SK-N-SH (cell line): Measurements from ENCODE around the gene C5orf24. TPM values are rescaled to one million over a fixed set of nuclear protein-coding genes. Genes with fewer than 3 reads are reported as not detected.

ENCODE experiments used
- CTCF ChIA-PET: fragments of 300-600, 350-600 bp; formaldehyde crosslinking; extraction: SDS; loops from one replicate; lab custom pipeline; 2021; lab: Yijun Ruan, JAX
- POLR2A ChIA-PET: fragments of 350-600 bp; sonication (Branson Sonifier 250); formaldehyde crosslinking; extraction: SDS; loops from one replicate; lab custom pipeline; 2020; ENCODE audit warnings: antibody characterized with exemption, inconsistent platforms; lab: Yijun Ruan, JAX
- DNase-seq: peaks from one replicate; pipeline ENCODE4 v3.0.0; 2012
- H2AFZ ChIP-seq: fragments of 200-600 bp; sonication (generic); 2 replicates; pipeline ENCODE4 v1.8.1; 2016; ENCODE audit warnings: antibody characterized with exemption, mild to moderate bottlenecking, low read depth
- H3F3A ChIP-seq: fragments of 200-600 bp; sonication (generic); replicated peaks from 2 replicates; pipeline ENCODE3; 2016; ENCODE audit warnings: antibody characterized with exemption, mild to moderate bottlenecking; ENCODE audit not compliant: insufficient read depth
- H3K27ac ChIP-seq, 2 experiments: fragments of 200-500 bp in 1 of 2; fragments of 200-600 bp in 1 of 2; sonication (Bioruptor generic) in 1 of 2; sonication (generic), shearing (Covaris generic) in 1 of 2; 2 replicates each; pipeline versions ENCODE4 v1.5.1 to v1.6.1; 2014 to 2016; ENCODE audit warnings: low read depth in 2 of 2, inconsistent platforms in 1 of 2, low read length in 1 of 2, mild to moderate bottlenecking in 1 of 2, mixed read lengths in 1 of 2
- H3K27me3 ChIP-seq: fragments of 200-600 bp; sonication (generic), shearing (Covaris generic); 2 replicates; pipeline ENCODE4 v1.6.1; 2016; ENCODE audit warnings: mixed run types; ENCODE audit not compliant: insufficient read depth
- H3K36me3 ChIP-seq, 2 experiments: fragments of 200-500 bp in 1 of 2; fragments of 200-600 bp in 1 of 2; sonication (Bioruptor generic) in 1 of 2; sonication (generic) in 1 of 2; replicated peaks in 1 of 2; 2 replicates each; pipeline versions ENCODE3 to v1.5.1; 2014 to 2016; ENCODE audit warnings: low read length in 1 of 2, mild to moderate bottlenecking in 1 of 2; ENCODE audit not compliant: insufficient read depth in 2 of 2, control insufficient read depth in 1 of 2
- H3K4me1 ChIP-seq, 2 experiments: fragments of 200-500 bp in 1 of 2; fragments of 200-600 bp in 1 of 2; sonication (Bioruptor generic) in 1 of 2; sonication (generic), shearing (Covaris generic) in 1 of 2; 2 replicates each; pipeline versions ENCODE4 v1.5.1 to v1.6.1; 2014 to 2016; ENCODE audit warnings: low read depth in 1 of 2, low read length in 1 of 2, mixed run types in 1 of 2; ENCODE audit not compliant: insufficient read depth in 2 of 2, control insufficient read depth in 1 of 2
- H3K4me2 ChIP-seq: fragments of 200-600 bp; sonication (generic), shearing (Covaris generic); 2 replicates; pipeline ENCODE4 v1.6.1; 2017; ENCODE audit warnings: mixed run types
- H3K4me3 ChIP-seq, 2 experiments: fragments of 200-500 bp in 1 of 2; fragments of 200-600 bp in 1 of 2; sonication (Bioruptor generic) in 1 of 2; sonication (generic), shearing (Covaris generic) in 1 of 2; 2 replicates each; pipeline versions ENCODE4 v1.5.1 to v1.8.1; 2014 to 2016; ENCODE audit warnings: low read depth in 2 of 2, inconsistent platforms in 1 of 2, low read length in 1 of 2, mild to moderate bottlenecking in 1 of 2, mixed read lengths in 1 of 2, moderate library complexity in 1 of 2
- H3K79me2 ChIP-seq: fragments of 200-600 bp; sonication (generic); 2 replicates; pipeline ENCODE4 v1.8.1; 2017; ENCODE audit warnings: mild to moderate bottlenecking; ENCODE audit not compliant: insufficient read depth
- H3K9ac ChIP-seq: fragments of 200-600 bp; sonication (generic); 2 replicates; pipeline ENCODE4 v1.6.1; 2017; ENCODE audit warnings: mixed run types
- H3K9me2 ChIP-seq: fragments of 200-600 bp; sonication (generic); 2 replicates; pipeline ENCODE4 v1.6.1; 2017; ENCODE audit warnings: mixed run types
- H3K9me3 ChIP-seq: fragments of 200-600 bp; sonication (generic); 2 replicates; pipeline ENCODE4 v1.6.1; 2017; ENCODE audit warnings: mixed run types, mild to moderate bottlenecking, moderate library complexity
- H4K20me1 ChIP-seq: fragments of 200-600 bp; sonication (generic); 2 replicates; pipeline ENCODE4 v1.6.1; 2017; ENCODE audit warnings: mild to moderate bottlenecking, mixed run types; ENCODE audit not compliant: insufficient read depth
- ELF1 ChIP-seq: IDR thresholded peaks from 2 replicates; pipeline ENCODE4 v1.4.0; 2012
- EZH2phosphoT487 ChIP-seq: fragments of 200-600 bp; sonication (generic); IDR thresholded peaks from 2 replicates; pipeline ENCODE4 v1.6.1; 2017; ENCODE audit warnings: low read depth, mixed run types, mild to moderate bottlenecking, antibody characterized with exemption, moderate library complexity, borderline replicate concordance
- GABPA ChIP-seq: IDR thresholded peaks from 2 replicates; pipeline ENCODE4 v1.4.0; 2012; ENCODE audit warnings: low read depth, mild to moderate bottlenecking
- JUND ChIP-seq: IDR thresholded peaks from 2 replicates; pipeline ENCODE4 v1.4.0; 2012
- MXI1 ChIP-seq: IDR thresholded peaks from 2 replicates; pipeline ENCODE4 v1.6.1; 2012; ENCODE audit warnings: mild to moderate bottlenecking, low read depth, low read length, improper control_type of control experiment
- NFIC ChIP-seq: IDR thresholded peaks from 2 replicates; pipeline ENCODE4 v1.4.0; 2012; ENCODE audit warnings: borderline replicate concordance
- RAD21 ChIP-seq: IDR thresholded peaks from 2 replicates; pipeline ENCODE4 v1.6.1; 2012; ENCODE audit warnings: mild to moderate bottlenecking, low read length
- RCOR1 ChIP-seq: fragments of 150-350 bp; IDR thresholded peaks from 2 replicates; pipeline ENCODE4 v1.6.1; 2017; ENCODE audit warnings: antibody characterized with exemption, low read length
- RXRA ChIP-seq: IDR thresholded peaks from 2 replicates; pipeline ENCODE4 v1.4.0; 2012; ENCODE audit warnings: low read depth, mild to moderate bottlenecking, borderline replicate concordance
- SIN3A ChIP-seq: IDR thresholded peaks from 2 replicates; pipeline ENCODE4 v1.6.1; 2012; ENCODE audit warnings: low read depth, mild to moderate bottlenecking, low read length, moderate library complexity, borderline replicate concordance
- TEAD4 ChIP-seq: IDR thresholded peaks from 2 replicates; pipeline ENCODE4 v1.4.0; 2012; ENCODE audit warnings: mild to moderate bottlenecking, borderline replicate concordance; ENCODE audit not compliant: insufficient read depth
- WGBS: methylation state at CpG from one replicate; pipeline ENCODE4 v1.1.6; 2017; ENCODE audit warnings: low lambda C conversion rate; 5-methylcytosine and 5-hydroxymethylcytosine counted together
- polyA plus RNA-seq, 3 experiments: library from polyadenylated mRNA; depleted of rRNA; stranded (reverse); fragments of >200 nt; gene quantifications; 2 replicates each; pipeline ENCODE4 v1.2.3, GENCODE V29; 2012
- TF ChIP-seq, protein P1 (sequence below): fragments of 150-350 bp; IDR thresholded peaks from 2 replicates; pipeline ENCODE4 v1.6.1; 2017; ENCODE audit warnings: antibody characterized with exemption, low read length, low read depth, borderline replicate concordance
- TF ChIP-seq, protein P2 (sequence below): fragments of 150-350 bp; IDR thresholded peaks from 2 replicates; pipeline ENCODE4 v1.6.1; 2016; ENCODE audit warnings: mild to moderate bottlenecking, low read depth, low read length
- TF ChIP-seq, protein P3 (sequence below): IDR thresholded peaks from 2 replicates; pipeline ENCODE4 v1.4.0; 2012; ENCODE audit warnings: low read depth, borderline replicate concordance
- TF ChIP-seq, protein P4 (sequence below): IDR thresholded peaks from 2 replicates; pipeline ENCODE4; 2012

C5orf24 gene
- polyA plus RNA-seq, 1 of the 3 experiments (the other 2 are of a cell fraction), result 21.8 TPM

DNA sequence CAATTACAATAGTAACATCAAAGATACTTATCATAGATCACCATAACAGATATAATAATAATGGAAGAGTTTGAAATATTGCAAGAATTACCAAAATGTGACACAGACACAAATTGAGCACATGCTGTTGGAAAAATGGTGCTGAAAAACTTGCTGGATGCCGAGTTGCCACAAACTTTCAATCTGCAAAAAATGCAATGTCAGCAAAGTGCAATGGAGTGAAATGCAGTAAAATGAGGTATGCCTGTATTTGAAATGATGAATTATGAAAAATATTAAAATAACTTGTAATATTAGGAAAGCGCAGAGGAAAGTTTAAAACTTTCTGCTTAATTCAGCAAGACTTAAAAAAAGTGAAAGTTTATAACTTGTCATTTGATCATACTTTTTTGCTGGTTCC is 47.2 kb downstream of the C5orf24 start:
- 98% methylated on average over 2 of the region's 2 CpGs for WGBS
- Histone ChIP-seq H3K27ac (no peak overlapping the region), H3F3A (no peaks in the 10 kb centered on the region), H4K20me1 (no peaks in the 10 kb centered on the region), H3K4me2 (no peak overlapping the region), H3K9me3 (no peaks in the 10 kb centered on the region), H2AFZ (no peak overlapping the region), H3K9me2 (no peaks in the 10 kb centered on the region), H3K36me3 (peaks cover 11 to 29% of the 10 kb centered on the region in 2 experiments), H3K4me3 (no peak overlapping the region), H3K27me3 (no peaks in the 10 kb centered on the region), H3K4me1 (no peaks in the 10 kb centered on the region), H3K79me2 (peaks cover 20% of the 10 kb centered on the region), H3K9ac (no peak overlapping the region)
- no peak for DNase-seq
- ChIA-PET POLR2A (no interaction called here), CTCF (interaction anchor here (4.0 kb wide), 1 partner anchor 12 kb away, joined by 14 read pairs; the partner anchor contains the start of gene PCBD2)
- TF ChIP-seq, protein P1, sequence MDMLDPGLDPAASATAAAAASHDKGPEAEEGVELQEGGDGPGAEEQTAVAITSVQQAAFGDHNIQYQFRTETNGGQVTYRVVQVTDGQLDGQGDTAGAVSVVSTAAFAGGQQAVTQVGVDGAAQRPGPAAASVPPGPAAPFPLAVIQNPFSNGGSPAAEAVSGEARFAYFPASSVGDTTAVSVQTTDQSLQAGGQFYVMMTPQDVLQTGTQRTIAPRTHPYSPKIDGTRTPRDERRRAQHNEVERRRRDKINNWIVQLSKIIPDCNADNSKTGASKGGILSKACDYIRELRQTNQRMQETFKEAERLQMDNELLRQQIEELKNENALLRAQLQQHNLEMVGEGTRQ, result no peak
- TF ChIP-seq, protein P2, sequence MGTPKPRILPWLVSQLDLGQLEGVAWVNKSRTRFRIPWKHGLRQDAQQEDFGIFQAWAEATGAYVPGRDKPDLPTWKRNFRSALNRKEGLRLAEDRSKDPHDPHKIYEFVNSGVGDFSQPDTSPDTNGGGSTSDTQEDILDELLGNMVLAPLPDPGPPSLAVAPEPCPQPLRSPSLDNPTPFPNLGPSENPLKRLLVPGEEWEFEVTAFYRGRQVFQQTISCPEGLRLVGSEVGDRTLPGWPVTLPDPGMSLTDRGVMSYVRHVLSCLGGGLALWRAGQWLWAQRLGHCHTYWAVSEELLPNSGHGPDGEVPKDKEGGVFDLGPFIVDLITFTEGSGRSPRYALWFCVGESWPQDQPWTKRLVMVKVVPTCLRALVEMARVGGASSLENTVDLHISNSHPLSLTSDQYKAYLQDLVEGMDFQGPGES, result no peak
- TF ChIP-seq TEAD4, result no peak
- TF ChIP-seq MXI1, result no peak
- no peak for TF ChIP-seq RCOR1
- TF ChIP-seq EZH2phosphoT487, result no peak
- no peak for TF ChIP-seq NFIC
- no peak for TF ChIP-seq ELF1
- TF ChIP-seq RXRA, result no peak
- TF ChIP-seq RAD21, result no peak
- no peak for TF ChIP-seq JUND
- no peak for TF ChIP-seq GABPA
- TF ChIP-seq, protein P3, sequence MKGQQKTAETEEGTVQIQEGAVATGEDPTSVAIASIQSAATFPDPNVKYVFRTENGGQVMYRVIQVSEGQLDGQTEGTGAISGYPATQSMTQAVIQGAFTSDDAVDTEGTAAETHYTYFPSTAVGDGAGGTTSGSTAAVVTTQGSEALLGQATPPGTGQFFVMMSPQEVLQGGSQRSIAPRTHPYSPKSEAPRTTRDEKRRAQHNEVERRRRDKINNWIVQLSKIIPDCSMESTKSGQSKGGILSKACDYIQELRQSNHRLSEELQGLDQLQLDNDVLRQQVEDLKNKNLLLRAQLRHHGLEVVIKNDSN, result no peak
- TF ChIP-seq, protein P4, sequence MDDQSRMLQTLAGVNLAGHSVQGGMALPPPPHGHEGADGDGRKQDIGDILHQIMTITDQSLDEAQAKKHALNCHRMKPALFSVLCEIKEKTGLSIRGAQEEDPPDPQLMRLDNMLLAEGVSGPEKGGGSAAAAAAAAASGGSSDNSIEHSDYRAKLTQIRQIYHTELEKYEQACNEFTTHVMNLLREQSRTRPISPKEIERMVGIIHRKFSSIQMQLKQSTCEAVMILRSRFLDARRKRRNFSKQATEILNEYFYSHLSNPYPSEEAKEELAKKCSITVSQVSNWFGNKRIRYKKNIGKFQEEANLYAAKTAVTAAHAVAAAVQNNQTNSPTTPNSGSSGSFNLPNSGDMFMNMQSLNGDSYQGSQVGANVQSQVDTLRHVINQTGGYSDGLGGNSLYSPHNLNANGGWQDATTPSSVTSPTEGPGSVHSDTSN, result no peak
- no peak for TF ChIP-seq SIN3A
